ENCODE results near the gene DMAP1. TPM values are rescaled to one million over a fixed set of nuclear protein-coding genes. Genes with fewer than 3 reads are reported as not detected.

DMAP1 gene
- polyA plus RNA-seq, 1 donor (not counting 4 experiments of a cell fraction or from before 2014, with no cell fraction given): 27.2 TPM

DNA sequence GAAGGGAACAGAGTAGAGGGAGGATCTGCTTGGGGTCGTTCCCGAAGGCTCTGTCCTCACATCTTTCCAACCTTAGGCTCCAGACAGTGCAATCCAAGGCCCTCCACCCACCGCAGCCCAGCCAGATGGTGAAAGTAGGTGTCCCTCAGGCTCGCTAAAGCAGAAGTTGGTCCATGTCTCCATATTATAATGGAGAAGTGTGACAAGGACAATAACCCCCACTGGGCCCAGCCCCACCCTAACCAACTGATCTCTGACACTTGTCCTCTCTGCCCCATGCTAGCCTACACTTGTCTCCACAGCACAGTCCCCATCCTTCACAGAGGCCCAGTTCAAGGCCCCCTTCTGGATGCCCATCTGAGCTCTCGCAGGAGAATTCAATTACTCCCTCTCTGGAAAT is 48.7 kb downstream of the DMAP1 start:
- no peak overlapping the region for H3K27ac ChIP-seq (ENCODE audit: control insufficient read depth, insufficient read depth, low read length)
- FAIRE-seq (no peak), DNase-seq (ENCODE audit: low read depth, low spot score) (no peak)
- peak overlapping the region; percentile 78 for H3K4me2 ChIP-seq (ENCODE audit: control insufficient read depth, extremely low read depth, insufficient read depth, low read depth, low read length)
- TF ChIP-seq EZH2 (IDR thresholded peaks at IDR 0.05; ENCODE audit: low read length): no peak
- TF ChIP-seq, protein P1, sequence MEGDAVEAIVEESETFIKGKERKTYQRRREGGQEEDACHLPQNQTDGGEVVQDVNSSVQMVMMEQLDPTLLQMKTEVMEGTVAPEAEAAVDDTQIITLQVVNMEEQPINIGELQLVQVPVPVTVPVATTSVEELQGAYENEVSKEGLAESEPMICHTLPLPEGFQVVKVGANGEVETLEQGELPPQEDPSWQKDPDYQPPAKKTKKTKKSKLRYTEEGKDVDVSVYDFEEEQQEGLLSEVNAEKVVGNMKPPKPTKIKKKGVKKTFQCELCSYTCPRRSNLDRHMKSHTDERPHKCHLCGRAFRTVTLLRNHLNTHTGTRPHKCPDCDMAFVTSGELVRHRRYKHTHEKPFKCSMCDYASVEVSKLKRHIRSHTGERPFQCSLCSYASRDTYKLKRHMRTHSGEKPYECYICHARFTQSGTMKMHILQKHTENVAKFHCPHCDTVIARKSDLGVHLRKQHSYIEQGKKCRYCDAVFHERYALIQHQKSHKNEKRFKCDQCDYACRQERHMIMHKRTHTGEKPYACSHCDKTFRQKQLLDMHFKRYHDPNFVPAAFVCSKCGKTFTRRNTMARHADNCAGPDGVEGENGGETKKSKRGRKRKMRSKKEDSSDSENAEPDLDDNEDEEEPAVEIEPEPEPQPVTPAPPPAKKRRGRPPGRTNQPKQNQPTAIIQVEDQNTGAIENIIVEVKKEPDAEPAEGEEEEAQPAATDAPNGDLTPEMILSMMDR (optimal IDR thresholded peaks at IDR 0.05 in 1 of 3, IDR thresholded peaks at IDR 0.05 in 1 of 3, conservative IDR thresholded peaks at IDR 0.05 in 1 of 3; ENCODE audit: extremely low read depth in 1 of 3, insufficient read depth in 2 of 3, low read length in 3 of 3): no peak
- dilution Hi-C loops (cut with MboI; ENCODE audit: extremely low pct_ligation_motif_present, low sequenced_read_pairs): no loop called here
- no peaks in the 10 kb centered on the region for H3K27me3 ChIP-seq (ENCODE audit: control insufficient read depth, extremely low read depth, insufficient read depth, low read length)
- no peaks in the 10 kb centered on the region for H3K9me1 ChIP-seq (ENCODE audit: control insufficient read depth, extremely low read depth, insufficient read depth, low read length)
- H3K79me2 ChIP-seq (ENCODE audit: control insufficient read depth, insufficient read depth, low read length): no peaks in the 10 kb centered on the region
- no peaks in the 10 kb centered on the region for H3K9me3 ChIP-seq (ENCODE audit: control insufficient read depth, low read depth, low read length)
- peak overlapping the region in 1 of 3 experiments; percentile 44 for H3K4me3 ChIP-seq (ENCODE audit: control insufficient read depth in 2 of 3, extremely low read depth in 1 of 3, insufficient read depth in 2 of 3, low read depth in 1 of 3, low read length in 3 of 3)
- peaks cover 0 to 2% of the 10 kb centered on the region in 2 experiments for H3K36me3 ChIP-seq (ENCODE audit: control insufficient read depth in 2 of 2, extremely low read depth in 1 of 2, insufficient read depth in 2 of 2, low read length in 2 of 2)
- peaks cover 17% of the 10 kb centered on the region for H3K4me1 ChIP-seq (ENCODE audit: control insufficient read depth, extremely low read depth, insufficient read depth, low read length)
- no peak overlapping the region for H3K9ac ChIP-seq (ENCODE audit: control insufficient read depth, extremely low read depth, insufficient read depth, low read length)
- no peak overlapping the region for H2AFZ ChIP-seq (ENCODE audit: control insufficient read depth, low read length)
- H4K20me1 ChIP-seq (ENCODE audit: control insufficient read depth, extremely low read depth, insufficient read depth, low read length): no peaks in the 10 kb centered on the region

DNA sequence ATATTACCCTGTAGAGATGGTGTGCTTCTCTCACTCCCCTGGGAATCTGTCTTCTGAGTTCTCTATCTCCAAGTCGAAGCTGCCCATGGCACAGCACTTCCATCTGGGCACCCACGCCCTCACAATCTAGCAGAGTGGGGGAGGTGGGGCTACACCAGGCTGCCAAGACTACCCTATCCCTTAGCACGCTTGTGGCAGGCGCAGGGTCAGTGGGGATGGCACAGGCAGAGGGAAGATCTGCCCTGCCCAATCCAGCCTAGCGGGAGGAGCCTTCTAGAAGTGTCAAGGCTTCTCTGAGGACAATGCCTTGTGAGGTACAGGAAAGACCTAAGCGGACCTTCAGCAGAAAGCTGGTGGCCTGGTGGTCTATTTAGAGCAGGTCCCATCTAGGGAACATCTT is 49.1 kb downstream of the DMAP1 start:
- peaks cover 17% of the 10 kb centered on the region for H3K4me1 ChIP-seq (ENCODE audit: control insufficient read depth, extremely low read depth, insufficient read depth, low read length)
- H3K27me3 ChIP-seq (ENCODE audit: control insufficient read depth, extremely low read depth, insufficient read depth, low read length): no peaks in the 10 kb centered on the region
- H3K4me3 ChIP-seq (ENCODE audit: control insufficient read depth in 2 of 3, extremely low read depth in 1 of 3, insufficient read depth in 2 of 3, low read depth in 1 of 3, low read length in 3 of 3): no peak overlapping the region
- H4K20me1 ChIP-seq (ENCODE audit: control insufficient read depth, extremely low read depth, insufficient read depth, low read length): no peaks in the 10 kb centered on the region
- H2AFZ ChIP-seq (ENCODE audit: control insufficient read depth, low read length): no peak overlapping the region
- no peak overlapping the region for H3K27ac ChIP-seq (ENCODE audit: control insufficient read depth, insufficient read depth, low read length)
- no peaks in the 10 kb centered on the region for H3K9me1 ChIP-seq (ENCODE audit: control insufficient read depth, extremely low read depth, insufficient read depth, low read length)
- dilution Hi-C loops (cut with MboI; ENCODE audit: extremely low pct_ligation_motif_present, low sequenced_read_pairs): no loop called here
- H3K36me3 ChIP-seq (ENCODE audit: control insufficient read depth in 2 of 2, extremely low read depth in 1 of 2, insufficient read depth in 2 of 2, low read length in 2 of 2): peaks cover 0 to 2% of the 10 kb centered on the region in 2 experiments
- H3K79me2 ChIP-seq (ENCODE audit: control insufficient read depth, insufficient read depth, low read length): no peaks in the 10 kb centered on the region
- no peak for DNase-seq (ENCODE audit: low read depth, low spot score)
- no peak overlapping the region for H3K9ac ChIP-seq (ENCODE audit: control insufficient read depth, extremely low read depth, insufficient read depth, low read length)
- H3K4me2 ChIP-seq (ENCODE audit: control insufficient read depth, extremely low read depth, insufficient read depth, low read depth, low read length): no peak overlapping the region
- TF ChIP-seq, protein P1 (optimal IDR thresholded peaks at IDR 0.05 in 1 of 3, IDR thresholded peaks at IDR 0.05 in 1 of 3, conservative IDR thresholded peaks at IDR 0.05 in 1 of 3; ENCODE audit: extremely low read depth in 1 of 3, insufficient read depth in 2 of 3, low read length in 3 of 3): no peak
- TF ChIP-seq EZH2 (IDR thresholded peaks at IDR 0.05; ENCODE audit: low read length): no peak
- H3K9me3 ChIP-seq (ENCODE audit: control insufficient read depth, low read depth, low read length): no peaks in the 10 kb centered on the region
- no peak for FAIRE-seq
